ENCODE results near the gene MAN1A1.

Gene MAN1A1

DNA sequence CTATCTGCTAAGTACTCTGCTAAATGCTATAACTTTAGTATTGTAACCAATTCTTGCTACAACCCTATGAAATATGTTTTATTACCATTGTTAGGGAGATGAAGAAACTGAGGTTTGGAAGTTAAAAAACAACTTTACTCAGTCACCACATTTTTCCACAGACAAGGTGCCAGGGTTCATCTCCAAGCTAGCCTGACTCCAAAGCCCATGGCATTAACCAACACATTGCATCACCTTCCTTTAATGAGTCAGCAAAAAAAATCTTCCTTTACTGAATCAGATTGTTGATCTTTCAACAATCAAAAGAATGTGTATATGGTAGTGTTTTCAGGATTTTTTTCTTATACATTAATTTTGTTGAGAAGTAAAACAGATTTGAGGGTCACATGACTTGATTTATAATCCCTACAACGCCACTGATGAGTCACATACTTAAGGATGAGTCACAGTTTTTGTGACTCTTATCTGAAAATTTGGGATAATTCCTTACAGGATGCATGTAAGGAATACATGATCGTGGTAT lies 41.5 kb downstream of the MAN1A1 start:
- H3K4me3 ChIP-seq (ENCODE audit: low read depth, low read length): no peak overlapping the region
- TF ChIP-seq CTCF (IDR thresholded peaks at IDR 0.05; ENCODE audit: low read depth, low read length, missing control alignments): no peak
- DNase-seq (ENCODE audit: low read depth): no peak

GRCh38 chr6:119307056-119307455 lies 42.5 kb downstream of the MAN1A1 start:
- no peak for TF ChIP-seq CTCF (IDR thresholded peaks at IDR 0.05; ENCODE audit: low read depth, low read length, missing control alignments)
- no peak overlapping the region for H3K4me3 ChIP-seq (ENCODE audit: low read depth, low read length)
- DNase-seq (ENCODE audit: low read depth): no peak

- no peak overlapping the region for H3K4me3 ChIP-seq (ENCODE audit: low read depth, low read length)
- DNase-seq (ENCODE audit: low read depth): no peak
- TF ChIP-seq CTCF (IDR thresholded peaks at IDR 0.05; ENCODE audit: low read depth, low read length, missing control alignments): no peak
These were observed 43.1 kb downstream of the MAN1A1 start for GRCh38 chr6:119306396-119306968.

- DNase-seq (ENCODE audit: low read depth): no peak
- H3K4me3 ChIP-seq (ENCODE audit: low read depth, low read length): no peak overlapping the region
- TF ChIP-seq CTCF (IDR thresholded peaks at IDR 0.05; ENCODE audit: low read depth, low read length, missing control alignments): no peak
These were observed 46.2 kb downstream of the MAN1A1 start for GRCh38 chr6:119303164-119303887.

DNA sequence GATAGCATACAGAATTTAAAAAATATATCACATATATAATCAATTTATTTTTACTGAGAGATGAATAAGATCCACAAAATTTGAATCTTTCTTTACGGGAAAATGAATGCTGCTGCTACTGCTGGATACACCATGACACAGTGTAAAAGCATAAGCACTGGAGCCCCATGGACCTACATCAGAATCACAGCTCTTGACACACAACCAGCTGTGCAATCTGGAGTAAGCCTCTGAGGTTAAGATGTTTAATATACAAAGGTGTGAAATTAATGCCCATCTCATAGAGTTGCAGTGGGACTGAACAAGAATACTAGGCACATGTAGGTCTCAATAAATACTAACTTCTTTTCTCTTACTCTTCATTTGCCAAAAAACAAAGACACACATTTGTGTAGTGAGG lies 48.1 kb downstream of the MAN1A1 start:
- H3K4me3 ChIP-seq (ENCODE audit: low read depth, low read length): no peak overlapping the region
- DNase-seq (ENCODE audit: low read depth): no peak
- TF ChIP-seq CTCF (IDR thresholded peaks at IDR 0.05; ENCODE audit: low read depth, low read length, missing control alignments): no peak

- no peak overlapping the region for H3K4me3 ChIP-seq (ENCODE audit: low read depth, low read length)
- no peak for DNase-seq (ENCODE audit: low read depth)
- TF ChIP-seq CTCF (IDR thresholded peaks at IDR 0.05; ENCODE audit: low read depth, low read length, missing control alignments): no peak
These were observed 49.9 kb downstream of the MAN1A1 start for GRCh38 chr6:119299694-119300093.

Measured in GM12864 (cell line).